Tibial artery (tissue), 4 donors: ENCODE measurements around the gene KIF16B.
"Not testable (repeated sequence)": the region's sequence is repeated elsewhere in the genome, so short reads cannot be mapped to it uniquely, and the experiment has no call there.

ENCODE experiments used
- DNase-seq, 2 donors: peaks; one replicate each; pipeline ENCODE4 v3.0.0-alpha.2; 2019
- H3K27ac ChIP-seq, 2 donors: fragments of 200-600 bp; sonication (generic) in 1 of 2; 1 replicate in 1 of 2; 2 replicates in 1 of 2; pipeline ENCODE4 v1.5.1; 2018 to 2019; ENCODE audit warnings: mild to moderate bottlenecking in 1 of 2
- H3K27me3 ChIP-seq, 2 donors: fragments of 200-600 bp; sonication (generic) in 1 of 2; one replicate each; pipeline versions ENCODE4 v1.5.1 to v1.6.0; 2016 to 2019
- H3K36me3 ChIP-seq, 3 donors: fragments of 200-600 bp; sonication (generic) in 2 of 3; one replicate each; pipeline ENCODE4 v1.5.1; 2016 to 2019; ENCODE audit warnings: mild to moderate bottlenecking in 2 of 3
- H3K4me1 ChIP-seq, 4 donors: fragments of 200-600 bp; sonication (generic) in 2 of 4; 1 replicate in 3 of 4; 2 replicates in 1 of 4; pipeline ENCODE4 v1.5.1; 2016 to 2019
- H3K4me3 ChIP-seq, 2 donors: fragments of 200-600 bp; sonication (generic) in 1 of 2; 1 replicate in 1 of 2; 2 replicates in 1 of 2; pipeline ENCODE4 v1.5.1; 2018 to 2019; ENCODE audit warnings: mild to moderate bottlenecking in 2 of 2
- H3K9me3 ChIP-seq, 3 donors: fragments of 200-600 bp; sonication (generic) in 1 of 3; one replicate each; pipeline ENCODE4 v1.5.1; 2016 to 2019
- intact Hi-C: fragments of 100-400 bp; cut with DNase I; formaldehyde crosslinking; loops from one replicate; pipeline ENCODE4 v1.15.0; 2023; ENCODE audit warnings: low total_unique reads
- TF ChIP-seq, protein P1 (sequence below), 2 experiments: fragments of 200-600 bp in 1 of 2; fragments of 450-650 bp in 1 of 2; IDR thresholded peaks; one replicate each; pipeline ENCODE4 v1.5.1; 2017 to 2019; ENCODE audit warnings: antibody characterized with exemption in 2 of 2, mild to moderate bottlenecking in 1 of 2, moderate library complexity in 1 of 2

Gene KIF16B

DNA sequence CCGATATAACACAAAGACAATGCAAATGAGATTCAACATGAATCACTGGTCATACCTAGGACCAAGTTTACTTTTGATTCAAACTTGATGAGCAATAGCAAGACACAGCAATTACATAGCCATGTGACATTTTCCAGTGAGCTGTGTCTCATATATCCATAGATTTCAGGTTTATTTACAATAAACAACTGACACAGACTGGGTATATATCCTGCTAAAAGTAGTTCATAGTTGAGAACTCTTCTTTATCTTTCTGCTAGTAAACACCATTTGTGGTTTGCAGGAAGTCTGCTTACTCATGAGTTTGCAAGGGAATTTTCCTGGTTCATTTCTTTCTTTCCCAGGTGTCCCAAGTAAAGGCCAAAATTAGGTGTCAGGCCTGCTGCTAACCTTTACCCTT is 343.4 kb downstream of the KIF16B start:
- DNase-seq, result no peak
- Histone ChIP-seq H3K36me3 (no peaks in the 10 kb centered on the region), H3K4me1 (no peaks in the 10 kb centered on the region), H3K9me3 (no peaks in the 10 kb centered on the region), H3K27me3 (no peaks in the 10 kb centered on the region), H3K4me3 (no peak overlapping the region), H3K27ac (no peak overlapping the region)
- TF ChIP-seq, protein P1, sequence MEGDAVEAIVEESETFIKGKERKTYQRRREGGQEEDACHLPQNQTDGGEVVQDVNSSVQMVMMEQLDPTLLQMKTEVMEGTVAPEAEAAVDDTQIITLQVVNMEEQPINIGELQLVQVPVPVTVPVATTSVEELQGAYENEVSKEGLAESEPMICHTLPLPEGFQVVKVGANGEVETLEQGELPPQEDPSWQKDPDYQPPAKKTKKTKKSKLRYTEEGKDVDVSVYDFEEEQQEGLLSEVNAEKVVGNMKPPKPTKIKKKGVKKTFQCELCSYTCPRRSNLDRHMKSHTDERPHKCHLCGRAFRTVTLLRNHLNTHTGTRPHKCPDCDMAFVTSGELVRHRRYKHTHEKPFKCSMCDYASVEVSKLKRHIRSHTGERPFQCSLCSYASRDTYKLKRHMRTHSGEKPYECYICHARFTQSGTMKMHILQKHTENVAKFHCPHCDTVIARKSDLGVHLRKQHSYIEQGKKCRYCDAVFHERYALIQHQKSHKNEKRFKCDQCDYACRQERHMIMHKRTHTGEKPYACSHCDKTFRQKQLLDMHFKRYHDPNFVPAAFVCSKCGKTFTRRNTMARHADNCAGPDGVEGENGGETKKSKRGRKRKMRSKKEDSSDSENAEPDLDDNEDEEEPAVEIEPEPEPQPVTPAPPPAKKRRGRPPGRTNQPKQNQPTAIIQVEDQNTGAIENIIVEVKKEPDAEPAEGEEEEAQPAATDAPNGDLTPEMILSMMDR (IDR thresholded peaks at IDR 0.05), result no peak
- intact Hi-C loops, result no loop called here

DNA sequence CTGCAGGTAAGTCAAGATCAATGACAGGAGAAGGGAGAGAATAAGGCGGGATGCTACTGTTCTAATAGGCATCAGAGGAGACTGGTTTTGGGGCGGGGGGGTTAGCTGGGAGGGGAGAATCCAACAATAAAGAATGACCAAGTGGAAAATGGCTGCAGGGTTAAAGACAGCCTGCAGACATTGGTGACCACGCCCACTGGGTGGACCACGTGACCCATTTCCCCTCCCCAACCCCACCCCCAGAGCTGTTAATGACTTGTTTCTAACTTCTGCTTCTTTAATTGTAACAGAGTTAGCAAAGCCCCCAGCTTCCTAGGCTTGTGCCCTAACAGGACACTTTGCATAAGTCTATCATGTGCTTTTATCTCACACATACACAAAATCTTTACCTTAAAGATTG is 344.5 kb downstream of the KIF16B start:
- Histone ChIP-seq H3K4me1 (no peaks in the 10 kb centered on the region), H3K4me3 (no peak overlapping the region), H3K27me3 (no peaks in the 10 kb centered on the region), H3K9me3 (no peaks in the 10 kb centered on the region), H3K36me3 (no peaks in the 10 kb centered on the region), H3K27ac (no peak overlapping the region)
- DNase-seq, result no peak
- intact Hi-C loops, result no loop called here
- TF ChIP-seq, protein P1 (IDR thresholded peaks at IDR 0.05), result no peak

DNA sequence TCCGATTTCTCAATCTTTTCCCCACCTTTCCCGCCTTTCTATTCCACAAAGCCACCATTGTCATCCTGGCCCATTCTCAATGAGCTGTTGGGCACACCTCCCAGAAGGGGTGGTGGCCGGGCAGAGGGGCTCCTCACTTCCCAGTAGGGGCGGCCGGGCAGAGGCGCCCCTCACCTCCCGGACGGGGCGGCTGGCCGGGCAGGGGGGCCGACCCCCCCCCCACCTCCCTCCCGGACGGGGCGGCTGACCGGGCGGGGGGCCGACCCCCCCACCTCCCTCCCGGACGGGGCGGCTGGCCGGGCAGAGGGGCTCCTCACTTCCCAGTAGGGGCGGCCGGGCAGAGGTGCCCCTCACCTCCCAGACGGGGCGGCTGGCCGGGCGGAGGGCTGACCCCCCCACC is 346.3 kb downstream of the KIF16B start:
- DNase-seq, H3K27ac ChIP-seq, intact Hi-C loops, H3K4me3 ChIP-seq, H3K4me1 ChIP-seq, H3K9me3 ChIP-seq, H3K36me3 ChIP-seq, H3K27me3 ChIP-seq: not testable (repeated sequence)

DNA sequence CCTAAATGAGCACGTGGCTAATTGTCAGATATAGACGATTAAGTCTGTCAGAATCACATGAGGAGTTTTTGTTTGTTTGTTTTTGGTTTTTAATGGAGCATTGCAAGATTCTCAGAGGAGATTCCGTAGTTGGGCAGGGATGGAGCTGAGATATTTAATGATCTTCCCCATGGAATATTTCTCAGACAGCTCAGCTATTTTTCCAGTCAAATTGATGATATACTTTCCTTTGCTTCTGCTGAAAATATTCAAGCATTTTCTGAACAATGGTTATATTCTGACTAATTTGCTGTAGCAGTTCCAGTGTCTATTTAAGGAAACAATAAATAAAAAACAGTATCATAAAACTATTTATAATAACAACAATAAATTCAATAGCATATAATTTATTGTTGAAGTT is 348.4 kb downstream of the KIF16B start:
- no peak for DNase-seq
- Histone ChIP-seq H3K4me3 (no peak overlapping the region), H3K36me3 (no peaks in the 10 kb centered on the region), H3K27me3 (no peaks in the 10 kb centered on the region), H3K9me3 (no peaks in the 10 kb centered on the region), H3K27ac (no peak overlapping the region), H3K4me1 (no peaks in the 10 kb centered on the region)
- TF ChIP-seq, protein P1 (IDR thresholded peaks at IDR 0.05), result no peak
- intact Hi-C loops, result no loop called here

DNA sequence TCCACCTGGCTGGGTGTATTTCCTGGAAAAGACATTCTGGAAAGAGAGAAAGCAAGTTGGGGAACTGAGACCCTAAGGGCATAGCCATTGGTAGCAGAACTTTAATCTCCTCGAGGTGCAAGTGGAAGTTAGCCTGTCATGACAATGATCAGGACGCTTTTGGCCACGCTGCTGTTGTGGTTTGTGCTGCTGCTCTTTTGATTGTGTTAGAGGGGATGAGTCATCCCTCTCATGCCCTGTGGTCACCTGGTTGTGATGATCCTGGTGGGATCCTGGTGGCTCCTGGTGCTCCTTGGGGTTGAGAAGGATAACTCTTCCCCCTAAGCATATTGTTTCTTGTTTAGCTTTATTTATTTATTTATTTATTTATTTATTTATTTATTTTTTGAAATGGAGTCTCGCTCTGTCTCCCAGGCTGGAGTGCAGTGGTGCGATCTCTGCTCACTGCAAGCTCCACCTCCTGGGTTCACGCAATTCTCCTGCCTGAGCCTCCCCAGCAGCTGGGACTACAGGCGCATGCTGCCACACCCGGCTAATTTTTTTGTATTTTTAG is 350.3 kb downstream of the KIF16B start:
- H3K27ac ChIP-seq, result no peak overlapping the region
- intact Hi-C loops, result no loop called here
- H3K4me3 ChIP-seq, result no peak overlapping the region
- H3K9me3 ChIP-seq, result no peaks in the 10 kb centered on the region
- DNase-seq, result no peak
- no peaks in the 10 kb centered on the region for H3K36me3 ChIP-seq
- TF ChIP-seq, protein P1 (IDR thresholded peaks at IDR 0.05), result no peak
- no peaks in the 10 kb centered on the region for H3K4me1 ChIP-seq
- no peaks in the 10 kb centered on the region for H3K27me3 ChIP-seq
